Measurements from ENCODE around the gene NRP1. TPM values are rescaled to one million over a fixed set of nuclear protein-coding genes. Genes with fewer than 3 reads are reported as not detected.
"Not testable (repeated sequence)": the region's sequence is repeated elsewhere in the genome, so short reads cannot be mapped to it uniquely, and the experiment has no call there.

The NRP1 gene
- total and polyA plus RNA-seq, 9 donors = 39.6 to 134 (median 67.2) TPM

DNA sequence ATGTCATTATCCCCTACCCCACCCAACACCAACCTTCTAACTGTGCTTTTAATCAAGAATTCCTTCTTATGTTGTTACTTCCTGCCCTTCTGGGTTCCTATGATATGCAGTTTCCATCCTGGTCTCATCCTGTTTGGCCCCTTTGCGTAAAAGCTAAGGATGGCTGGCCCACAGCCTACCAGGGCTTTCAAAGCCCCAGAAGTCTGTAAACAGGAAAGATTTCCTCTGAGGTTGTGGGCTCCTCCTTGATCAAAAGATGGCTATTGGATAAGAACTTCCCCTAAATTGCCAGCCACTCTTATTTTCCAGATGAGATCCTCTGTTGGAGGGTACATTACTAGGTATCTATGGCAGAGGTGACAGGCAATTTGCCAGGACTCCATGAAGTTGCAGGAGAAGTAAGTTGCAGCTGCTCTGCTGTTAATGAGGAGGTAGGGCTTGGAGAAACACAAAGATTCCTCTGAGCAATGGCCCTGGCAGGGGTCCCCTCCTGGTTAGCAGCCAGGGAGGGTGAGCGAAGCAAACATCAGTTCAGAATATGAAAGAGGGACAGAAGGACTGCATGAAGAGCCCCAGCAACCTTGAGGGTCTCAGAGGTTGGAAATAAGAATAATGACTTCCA, 32.1 kb downstream of the NRP1 start:
- 78 to 88% (median 87%) methylated on average over 2 of the region's 2 CpGs for WGBS, 3 donors
- peaks cover 16% of the 10 kb centered on the region for H3K4me1 ChIP-seq (ENCODE audit: insufficient read depth)
- no peaks in the 10 kb centered on the region for H3K27me3 ChIP-seq
- H3K27ac ChIP-seq = no peak overlapping the region
- no peaks in the 10 kb centered on the region for H3K9me3 ChIP-seq
- no peak overlapping the region for H3K4me3 ChIP-seq
- no peak for DNase-seq
- intact Hi-C loops (cut with DNase I) = no loop called here
- H3K36me3 ChIP-seq = no peaks in the 10 kb centered on the region
- no peak for TF ChIP-seq EP300 (IDR thresholded peaks at IDR 0.05)
- TF ChIP-seq POLR2A (IDR thresholded peaks at IDR 0.05) = no peak
- TF ChIP-seq, protein P1, sequence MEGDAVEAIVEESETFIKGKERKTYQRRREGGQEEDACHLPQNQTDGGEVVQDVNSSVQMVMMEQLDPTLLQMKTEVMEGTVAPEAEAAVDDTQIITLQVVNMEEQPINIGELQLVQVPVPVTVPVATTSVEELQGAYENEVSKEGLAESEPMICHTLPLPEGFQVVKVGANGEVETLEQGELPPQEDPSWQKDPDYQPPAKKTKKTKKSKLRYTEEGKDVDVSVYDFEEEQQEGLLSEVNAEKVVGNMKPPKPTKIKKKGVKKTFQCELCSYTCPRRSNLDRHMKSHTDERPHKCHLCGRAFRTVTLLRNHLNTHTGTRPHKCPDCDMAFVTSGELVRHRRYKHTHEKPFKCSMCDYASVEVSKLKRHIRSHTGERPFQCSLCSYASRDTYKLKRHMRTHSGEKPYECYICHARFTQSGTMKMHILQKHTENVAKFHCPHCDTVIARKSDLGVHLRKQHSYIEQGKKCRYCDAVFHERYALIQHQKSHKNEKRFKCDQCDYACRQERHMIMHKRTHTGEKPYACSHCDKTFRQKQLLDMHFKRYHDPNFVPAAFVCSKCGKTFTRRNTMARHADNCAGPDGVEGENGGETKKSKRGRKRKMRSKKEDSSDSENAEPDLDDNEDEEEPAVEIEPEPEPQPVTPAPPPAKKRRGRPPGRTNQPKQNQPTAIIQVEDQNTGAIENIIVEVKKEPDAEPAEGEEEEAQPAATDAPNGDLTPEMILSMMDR (IDR thresholded peaks at IDR 0.05) = no peak

DNA sequence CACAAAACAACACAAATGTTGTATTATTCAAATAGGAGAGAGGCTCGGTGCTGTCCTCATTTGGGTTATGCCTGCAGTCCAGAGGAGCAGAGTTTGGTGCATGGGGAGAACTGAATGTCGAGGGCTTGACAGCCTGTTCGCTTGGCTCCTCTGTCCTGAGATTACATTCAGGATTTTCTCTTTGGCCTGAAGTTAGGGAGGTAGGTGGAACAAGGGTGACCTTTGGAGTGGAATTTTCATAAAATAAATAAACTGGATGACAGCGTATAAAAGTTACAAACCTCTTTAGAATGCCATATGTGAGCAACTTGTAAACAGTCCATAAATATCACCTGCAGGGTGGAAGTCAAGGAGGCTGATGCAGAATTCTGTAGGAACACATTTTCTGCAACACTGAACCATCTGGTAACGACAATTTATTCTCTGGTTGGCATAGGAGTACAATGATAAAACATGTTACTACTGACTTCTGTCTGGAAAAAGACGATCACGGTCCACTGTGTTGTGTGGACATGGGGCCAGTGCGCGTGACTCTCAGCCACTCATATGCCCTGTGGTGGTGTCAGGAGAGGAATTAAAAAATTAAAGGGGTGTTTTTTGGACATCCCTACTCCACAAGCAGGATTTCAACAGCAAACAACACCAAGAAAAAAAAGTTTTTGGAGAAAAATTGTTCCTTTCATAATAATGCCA, 33.2 kb downstream of the NRP1 start:
- Histone ChIP-seq H3K36me3 (no peaks in the 10 kb centered on the region), H3K4me3 (no peak overlapping the region), H3K9me3 (no peaks in the 10 kb centered on the region), H3K27me3 (no peaks in the 10 kb centered on the region), H3K4me1 (ENCODE audit: insufficient read depth) (peaks cover 17% of the 10 kb centered on the region), H3K27ac (no peak overlapping the region)
- no peak for TF ChIP-seq POLR2A (IDR thresholded peaks at IDR 0.05)
- TF ChIP-seq, protein P1 (IDR thresholded peaks at IDR 0.05) = no peak
- TF ChIP-seq EP300 (IDR thresholded peaks at IDR 0.05) = no peak
- intact Hi-C loops (cut with DNase I) = no loop called here
- DNase-seq = no peak
- WGBS, 3 donors = 78 to 85% (median 82%) methylated on average over 9 of the region's 9 CpGs

DNA sequence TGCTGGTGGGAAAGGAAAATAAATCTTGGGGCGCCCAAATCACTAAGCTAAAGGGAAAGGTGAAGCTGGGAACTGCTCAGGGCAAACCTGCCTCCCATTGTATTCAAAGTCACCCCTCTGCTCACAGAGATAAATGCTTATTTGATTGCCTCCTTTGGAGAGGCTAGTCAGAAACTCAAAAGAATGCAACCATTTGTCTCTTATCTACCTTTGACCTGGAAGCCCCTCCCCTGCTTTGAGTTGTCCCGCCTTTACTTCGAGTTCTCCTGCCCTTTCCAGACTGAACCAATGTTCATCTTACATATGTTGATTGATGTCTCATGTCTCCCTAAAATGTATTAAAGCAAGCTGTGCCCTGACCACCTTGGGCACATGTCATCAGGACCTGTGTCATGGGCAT, 33.9 kb downstream of the NRP1 start:
- H3K27me3 ChIP-seq; intact Hi-C loops (cut with DNase I); H3K36me3 ChIP-seq; H3K4me3 ChIP-seq; DNase-seq; H3K27ac ChIP-seq; H3K9me3 ChIP-seq: not testable (repeated sequence)
- 77 to 81% (median 81%) methylated on average over 3 of the region's 3 CpGs for WGBS, 3 donors
- peaks cover 17% of the 10 kb centered on the region for H3K4me1 ChIP-seq (ENCODE audit: insufficient read depth)

DNA sequence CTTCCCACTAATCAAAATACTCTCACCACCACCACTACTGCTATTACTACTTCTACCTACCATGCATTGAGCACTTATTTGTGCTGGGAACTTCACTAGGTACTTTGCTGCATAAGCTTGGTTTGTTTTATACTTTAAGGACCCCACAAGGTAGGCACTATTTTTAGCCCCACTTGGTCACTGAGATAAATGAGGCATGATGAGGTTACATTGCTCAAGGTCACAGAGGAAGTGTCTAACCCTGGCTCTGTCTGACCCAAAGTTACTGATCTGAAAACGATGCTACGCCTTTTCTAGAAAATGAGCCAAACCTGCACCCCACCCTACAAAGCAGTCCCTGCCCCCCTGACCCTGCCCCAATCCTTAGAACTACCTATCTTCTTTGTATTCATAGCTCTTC, 35.6 kb downstream of the NRP1 start:
- H3K9me3 ChIP-seq = no peaks in the 10 kb centered on the region
- 48 to 67% (median 54%) methylated on average over 2 of the region's 2 CpGs for WGBS, 3 donors
- no peak for DNase-seq
- H3K36me3 ChIP-seq = no peaks in the 10 kb centered on the region
- no peak overlapping the region for H3K27ac ChIP-seq
- no peak for TF ChIP-seq POLR2A (IDR thresholded peaks at IDR 0.05)
- TF ChIP-seq, protein P1 (IDR thresholded peaks at IDR 0.05) = no peak
- TF ChIP-seq EP300 (IDR thresholded peaks at IDR 0.05) = no peak
- peaks cover 19% of the 10 kb centered on the region for H3K4me1 ChIP-seq (ENCODE audit: insufficient read depth)
- H3K4me3 ChIP-seq = no peak overlapping the region
- intact Hi-C loops (cut with DNase I) = no loop called here
- no peaks in the 10 kb centered on the region for H3K27me3 ChIP-seq

DNA sequence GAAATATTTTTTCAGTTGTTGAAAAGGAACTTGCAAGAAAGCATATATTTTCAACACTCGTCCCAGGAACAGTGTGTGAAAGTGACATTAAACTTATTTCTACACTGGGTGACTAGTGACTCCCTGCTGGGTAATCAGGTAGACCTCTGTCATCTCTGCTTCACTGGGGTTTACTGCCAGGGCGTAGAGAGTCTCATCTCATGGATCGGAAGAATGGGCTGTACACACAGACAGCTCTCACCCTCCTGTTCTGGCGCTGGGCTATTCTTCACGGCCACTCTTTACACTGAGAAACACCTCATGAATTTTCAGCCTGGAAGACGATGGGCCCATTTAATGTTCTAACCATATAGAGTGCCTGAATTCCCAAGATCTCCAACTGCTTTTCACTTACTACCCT, 36.4 kb downstream of the NRP1 start:
- H3K9me3 ChIP-seq = no peaks in the 10 kb centered on the region
- 84 to 88% (median 87%) methylated on average over 6 of the region's 6 CpGs for WGBS, 3 donors
- TF ChIP-seq POLR2A (IDR thresholded peaks at IDR 0.05) (no peak), EP300 (IDR thresholded peaks at IDR 0.05) (no peak)
- TF ChIP-seq, protein P1 (IDR thresholded peaks at IDR 0.05) = no peak
- no peaks in the 10 kb centered on the region for H3K27me3 ChIP-seq
- intact Hi-C loops (cut with DNase I) = no loop called here
- H3K4me1 ChIP-seq (ENCODE audit: insufficient read depth) = peaks cover 22% of the 10 kb centered on the region
- DNase-seq = no peak
- no peak overlapping the region for H3K4me3 ChIP-seq
- no peak overlapping the region for H3K27ac ChIP-seq
- no peaks in the 10 kb centered on the region for H3K36me3 ChIP-seq
